LoVo (cell line): ENCODE measurements around the gene CHEK1.
"Not testable (repeated sequence)": the region's sequence is repeated elsewhere in the genome, so short reads cannot be mapped to it uniquely, and the experiment has no call there.

Experiments
- DNase-seq: peaks from one replicate; pipeline ENCODE4 v3.0.0-alpha.2; 2016; ENCODE audit warnings: low spot score

CHEK1 gene

GRCh38 chr11:125701018-125701610 is 76.2 kb downstream of the CHEK1 start:
- DNase-seq = no peak

DNA sequence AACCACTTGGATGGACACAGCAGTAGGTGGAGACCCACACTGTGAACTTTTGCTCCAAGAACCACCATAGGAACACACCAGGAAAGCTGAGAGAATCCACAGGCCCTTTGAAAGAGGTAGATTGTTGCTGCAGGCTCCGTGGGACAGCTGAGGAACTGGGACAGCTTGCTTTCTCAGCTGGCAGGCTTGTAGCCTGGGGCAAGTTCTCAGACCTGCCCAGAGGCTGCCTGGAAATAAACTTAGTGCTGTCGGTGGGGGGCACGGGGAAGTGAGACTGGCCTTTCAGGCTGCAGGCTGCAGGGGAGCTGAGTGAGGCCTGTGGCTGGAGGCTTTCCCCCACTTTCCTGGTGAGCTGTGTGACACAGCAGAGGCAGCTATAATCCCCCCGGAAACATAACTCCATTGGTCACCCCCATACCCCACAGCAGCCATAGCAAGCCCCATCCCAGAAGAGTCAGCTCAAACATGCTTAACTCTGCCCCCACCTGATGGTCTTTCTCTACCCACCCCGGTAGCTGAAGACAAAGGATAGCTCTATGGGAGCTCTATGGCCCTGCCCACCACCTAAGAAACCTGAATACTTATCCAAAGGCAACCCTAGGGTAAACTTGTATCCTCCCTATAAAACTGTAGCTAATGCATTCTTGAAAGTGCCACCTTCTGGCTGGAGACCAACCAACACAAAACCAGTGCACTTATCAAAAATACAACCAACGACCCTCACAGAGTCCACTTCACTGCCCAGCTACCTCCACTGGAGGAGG is 77.1 kb downstream of the CHEK1 start:
- no peak for DNase-seq

- not testable (repeated sequence) for DNase-seq
Measured at GRCh38 chr11:125704686-125705085, 79.7 kb downstream of the CHEK1 start.

DNA sequence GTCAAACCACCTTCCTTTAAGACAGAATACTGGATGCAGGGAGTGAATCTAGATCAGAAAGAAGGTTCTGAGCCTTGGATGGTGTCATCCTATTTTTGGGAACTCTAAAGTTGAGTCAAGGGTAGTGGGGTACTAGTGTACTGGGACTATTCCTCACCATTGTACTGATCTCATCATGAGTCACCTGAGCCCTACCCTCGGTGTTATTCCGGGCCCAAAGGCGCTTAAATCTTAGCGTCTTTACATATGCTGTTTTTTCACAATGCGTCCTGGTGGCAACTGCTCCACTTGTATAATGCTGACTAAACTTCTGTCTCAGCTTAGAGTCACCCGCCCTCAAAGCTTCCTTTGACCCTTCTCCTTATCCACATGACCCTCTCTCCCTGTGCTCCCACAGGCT is 95.8 kb downstream of the CHEK1 start:
- DNase-seq = no peak

DNA sequence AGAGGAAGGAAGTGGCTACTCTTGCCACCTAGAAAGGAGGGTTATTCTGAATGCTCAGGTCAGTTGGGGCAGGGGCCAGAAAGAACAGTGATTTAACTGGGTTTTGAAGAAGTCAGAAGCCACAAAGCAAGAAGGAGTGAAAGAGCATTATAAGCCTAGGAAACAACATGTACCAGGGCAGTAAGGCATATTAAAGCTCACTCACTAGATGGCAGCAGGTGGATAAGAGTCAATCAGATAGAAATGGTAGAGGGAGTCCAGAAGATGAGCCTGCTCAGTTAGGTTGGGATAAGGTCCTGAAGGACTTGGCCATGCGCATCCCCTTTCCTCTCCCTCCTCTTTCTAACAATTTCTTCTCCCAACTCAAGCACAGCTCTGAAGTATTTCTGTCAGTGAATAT is 99.2 kb downstream of the CHEK1 start:
- no peak for DNase-seq
